HFFc6 (cell line): ENCODE data around the gene HNRNPUL1. TPM values are rescaled to one million over a fixed set of nuclear protein-coding genes. Genes with fewer than 3 reads are reported as not detected.

ENCODE experiments used
- DNase-seq: peaks from one replicate; pipeline ENCODE4 v3.0.0-alpha.2; 2018
- H3K27ac Mint-ChIP-seq: 2 replicates; pipeline ENCODE4 v1.8.0; 2020; ENCODE audit warnings: mild to moderate bottlenecking, mixed read lengths
- H3K27me3 Mint-ChIP-seq: 2 replicates; pipeline ENCODE4 v1.8.0; 2021; ENCODE audit warnings: mild to moderate bottlenecking, moderate library complexity, mixed read lengths; ENCODE audit not compliant: insufficient read depth
- H3K36me3 Mint-ChIP-seq: 2 replicates; pipeline ENCODE4 v1.8.0; 2021; ENCODE audit warnings: low read depth, mixed read lengths
- H3K4me1 Mint-ChIP-seq: 2 replicates; pipeline ENCODE4 v1.8.0; 2020; ENCODE audit warnings: low read depth, mixed read lengths
- H3K4me3 Mint-ChIP-seq: 2 replicates; pipeline ENCODE4 v1.8.0; 2020; ENCODE audit warnings: mild to moderate bottlenecking, moderate library complexity, mixed read lengths
- H3K9me3 Mint-ChIP-seq: 2 replicates; pipeline ENCODE4 v1.8.0; 2020; ENCODE audit warnings: mild to moderate bottlenecking, mixed read lengths
- CTCF ChIP-seq: fragments of 200-600 bp; sonication (generic); IDR thresholded peaks from 2 replicates; pipeline ENCODE4 v1.5.0; 2021; ENCODE audit warnings: antibody characterized with exemption, mild to moderate bottlenecking
- total RNA-seq, 6 experiments: library from RNA; stranded (reverse); fragmentation: NEBNext Ultra II Directional; extraction: Animal tissue kit (Norgen Biotek cat#: 25700); gene quantifications; 2 replicates in 1 of 6; 3 replicates in 5 of 6; pipeline ENCODE4 v1.2.3, GENCODE V29; 2021

Gene HNRNPUL1
- total RNA-seq, 6 experiments from 2014 or later = 176 to 245 (median 234) TPM

- Mint-ChIP-seq H3K9me3 (no peaks in the 10 kb centered on the region), H3K4me1 (no peaks in the 10 kb centered on the region), H3K27ac (peak overlapping the region; percentile 42; the same call in 1 of the 2 replicates), H3K27me3 (peaks cover 16% of the 10 kb centered on the region), H3K36me3 (peaks cover 37% of the 10 kb centered on the region), H3K4me3 (no peak overlapping the region)
- TF ChIP-seq CTCF = no peak
- DNase-seq = no peak
Measured at GRCh38 chr19:41245843-41246242, 18.3 kb upstream of the HNRNPUL1 start.

DNA sequence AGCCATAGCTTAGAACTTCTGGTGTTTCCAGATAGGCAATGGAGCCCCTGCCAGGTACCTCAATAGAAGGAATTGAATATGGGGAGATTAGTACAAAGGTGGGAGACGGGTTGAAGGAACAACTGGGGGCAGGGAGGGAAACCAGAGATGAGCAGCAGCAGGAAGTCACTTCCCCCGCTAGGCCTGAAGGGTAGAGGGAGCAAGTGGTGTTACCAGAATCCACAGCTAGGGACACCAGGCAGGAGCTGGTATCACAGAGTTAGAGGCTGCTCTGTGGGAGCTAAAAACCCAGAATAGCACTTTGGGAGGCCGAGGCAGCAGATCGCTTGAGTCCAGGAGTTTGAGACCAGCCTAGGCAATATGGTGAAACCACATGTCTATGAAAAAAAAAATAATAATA lies 15.3 kb upstream of the HNRNPUL1 start:
- Mint-ChIP-seq H3K27me3 (peaks cover 22% of the 10 kb centered on the region), H3K4me1 (no peaks in the 10 kb centered on the region; the same call in 1 of the 2 replicates), H3K27ac (peak overlapping the region; percentile 69), H3K4me3 (no peak overlapping the region), H3K36me3 (peaks cover 52% of the 10 kb centered on the region), H3K9me3 (no peaks in the 10 kb centered on the region)
- TF ChIP-seq CTCF = peak; percentile 23; the same call in 1 of the 2 replicates
- DNase-seq = no peak

GRCh38 chr19:41249707-41250423 lies 14.3 kb upstream of the HNRNPUL1 start:
- Mint-ChIP-seq H3K9me3 (no peaks in the 10 kb centered on the region), H3K27me3 (peaks cover 22% of the 10 kb centered on the region), H3K4me1 (no peaks in the 10 kb centered on the region; the same call in 1 of the 2 replicates), H3K27ac (peak overlapping the region; percentile 13; the same call in 1 of the 2 replicates), H3K4me3 (no peak overlapping the region), H3K36me3 (peaks cover 58% of the 10 kb centered on the region)
- no peak for DNase-seq
- no peak for TF ChIP-seq CTCF

GRCh38 chr19:41253660-41254059 lies 10.5 kb upstream of the HNRNPUL1 start:
- Mint-ChIP-seq H3K27me3 (peaks cover 9% of the 10 kb centered on the region), H3K36me3 (peaks cover 47% of the 10 kb centered on the region), H3K4me3 (no peak overlapping the region), H3K27ac (peak overlapping the region; percentile 55; the same call in 1 of the 2 replicates), H3K4me1 (peaks cover 1% of the 10 kb centered on the region; the same call in 1 of the 2 replicates), H3K9me3 (no peaks in the 10 kb centered on the region)
- DNase-seq = no peak
- no peak for TF ChIP-seq CTCF

GRCh38 chr19:41255171-41255570 lies 9.0 kb upstream of the HNRNPUL1 start:
- DNase-seq = no peak
- no peak for TF ChIP-seq CTCF
- H3K9me3 Mint-ChIP-seq = no peaks in the 10 kb centered on the region
- H3K4me3 Mint-ChIP-seq = no peak overlapping the region
- H3K27me3 Mint-ChIP-seq = peaks cover 9% of the 10 kb centered on the region
- H3K27ac Mint-ChIP-seq = peak overlapping the region; percentile 44
- peaks cover 52% of the 10 kb centered on the region for H3K36me3 Mint-ChIP-seq
- H3K4me1 Mint-ChIP-seq = peaks cover 5% of the 10 kb centered on the region; the same call in 1 of the 2 replicates
